ENCODE results near the gene PCED1B. TPM values are rescaled to one million over a fixed set of nuclear protein-coding genes. Genes with fewer than 3 reads are reported as not detected.

PCED1B gene
- total RNA-seq, 1 experiment from 2014 or later = 0.86 TPM

DNA sequence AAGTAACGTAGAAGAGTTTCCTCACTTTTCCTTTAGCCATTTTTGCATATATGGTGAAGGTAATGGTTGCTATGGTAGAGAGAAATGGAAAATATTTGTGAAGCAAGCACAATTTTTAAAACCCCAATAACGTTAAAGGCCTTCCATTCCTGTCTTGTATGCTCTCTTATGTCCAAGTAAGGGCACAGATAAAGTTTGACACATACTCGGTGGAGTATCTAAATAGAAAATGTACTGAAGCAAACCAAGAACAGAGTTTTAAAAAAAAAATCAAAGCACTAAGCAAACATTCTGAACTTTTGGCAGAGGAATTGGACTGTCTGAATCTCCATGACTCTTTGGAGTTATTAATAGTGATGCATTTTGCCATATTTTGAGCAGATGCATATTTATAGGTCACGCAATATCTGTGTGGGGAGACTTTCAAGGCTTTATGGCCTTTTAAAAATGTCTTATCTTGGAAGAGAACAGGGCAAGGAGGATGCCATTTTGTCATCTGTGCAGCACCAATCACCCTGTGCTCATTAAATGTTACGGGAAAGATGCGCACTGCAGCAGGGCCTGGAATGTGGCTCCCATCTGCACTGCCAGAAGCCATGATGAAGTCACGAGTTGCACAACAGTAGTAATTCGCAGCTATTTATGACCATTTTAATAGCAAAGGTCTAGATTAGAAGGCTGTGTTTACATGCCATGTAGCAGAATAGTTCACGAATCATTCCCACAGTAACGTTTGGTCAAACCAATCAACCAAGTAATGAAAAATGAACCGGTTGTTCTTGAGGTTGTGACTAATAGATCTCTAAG is 23.6 kb downstream of the PCED1B start (continued):
- TF ChIP-seq TCF7L2 (IDR thresholded peaks at IDR 0.05; ENCODE audit: borderline replicate concordance, extremely low read depth, insufficient read depth, insufficient read length) (no peak), SP1 (IDR thresholded peaks at IDR 0.05; ENCODE audit: low read depth) (no peak), EZH2 (IDR thresholded peaks at IDR 0.05) (no peak), ZNF274 (IDR thresholded peaks at IDR 0.05; ENCODE audit: low read depth, low read length) (no peak)

GRCh38 chr12:47105914-47106674 is 26.7 kb downstream of the PCED1B start:
- Histone ChIP-seq H3K9me3 (ENCODE audit: control insufficient read depth in 1 of 2, insufficient read depth in 1 of 2, low read depth in 1 of 2, low read length in 2 of 2) (no peaks in the 10 kb centered on the region), H3K9me2 (ENCODE audit: insufficient read depth) (no peaks in the 10 kb centered on the region), H3K79me2 (ENCODE audit: insufficient read depth, low read length) (no peaks in the 10 kb centered on the region), H3K4me3 (replicated peaks in 1 of 2; ENCODE audit: low read depth in 1 of 2, low read length in 2 of 2) (no peak overlapping the region), H2AFZ (ENCODE audit: low read depth, low read length, poor library complexity, severe bottlenecking) (no peak overlapping the region), H4K20me1 (ENCODE audit: insufficient read depth) (no peaks in the 10 kb centered on the region), H3K9ac (ENCODE audit: low read length) (no peak overlapping the region), H3K4me2 (ENCODE audit: low read length) (no peak overlapping the region), H3K27me3 (ENCODE audit: insufficient read depth, low read length) (no peaks in the 10 kb centered on the region), H3K4me1 (ENCODE audit: control insufficient read depth in 1 of 2, insufficient read depth in 2 of 2, low read length in 2 of 2) (no peaks in the 10 kb centered on the region), H3K27ac (ENCODE audit: low read depth, low read length) (no peak overlapping the region), H3K36me3 (ENCODE audit: control insufficient read depth in 1 of 2, insufficient read depth in 2 of 2, low read length in 2 of 2) (no peaks in the 10 kb centered on the region)
- DNase-seq (ENCODE audit: low read depth, low spot score) (no peak), ATAC-seq (no peak)
- ChIA-PET POLR2A (no interaction called here), RAD21 (ENCODE audit: low non-redundant PET in 1 of 2, low total read pairs in 2 of 2, uncharacterized antibody in 2 of 2, unreplicated experiment in 2 of 2) (no interaction called here), CTCF (no interaction called here)
- no peak for TF ChIP-seq SP1 (IDR thresholded peaks at IDR 0.05; ENCODE audit: low read depth)
- TF ChIP-seq, protein P1, sequence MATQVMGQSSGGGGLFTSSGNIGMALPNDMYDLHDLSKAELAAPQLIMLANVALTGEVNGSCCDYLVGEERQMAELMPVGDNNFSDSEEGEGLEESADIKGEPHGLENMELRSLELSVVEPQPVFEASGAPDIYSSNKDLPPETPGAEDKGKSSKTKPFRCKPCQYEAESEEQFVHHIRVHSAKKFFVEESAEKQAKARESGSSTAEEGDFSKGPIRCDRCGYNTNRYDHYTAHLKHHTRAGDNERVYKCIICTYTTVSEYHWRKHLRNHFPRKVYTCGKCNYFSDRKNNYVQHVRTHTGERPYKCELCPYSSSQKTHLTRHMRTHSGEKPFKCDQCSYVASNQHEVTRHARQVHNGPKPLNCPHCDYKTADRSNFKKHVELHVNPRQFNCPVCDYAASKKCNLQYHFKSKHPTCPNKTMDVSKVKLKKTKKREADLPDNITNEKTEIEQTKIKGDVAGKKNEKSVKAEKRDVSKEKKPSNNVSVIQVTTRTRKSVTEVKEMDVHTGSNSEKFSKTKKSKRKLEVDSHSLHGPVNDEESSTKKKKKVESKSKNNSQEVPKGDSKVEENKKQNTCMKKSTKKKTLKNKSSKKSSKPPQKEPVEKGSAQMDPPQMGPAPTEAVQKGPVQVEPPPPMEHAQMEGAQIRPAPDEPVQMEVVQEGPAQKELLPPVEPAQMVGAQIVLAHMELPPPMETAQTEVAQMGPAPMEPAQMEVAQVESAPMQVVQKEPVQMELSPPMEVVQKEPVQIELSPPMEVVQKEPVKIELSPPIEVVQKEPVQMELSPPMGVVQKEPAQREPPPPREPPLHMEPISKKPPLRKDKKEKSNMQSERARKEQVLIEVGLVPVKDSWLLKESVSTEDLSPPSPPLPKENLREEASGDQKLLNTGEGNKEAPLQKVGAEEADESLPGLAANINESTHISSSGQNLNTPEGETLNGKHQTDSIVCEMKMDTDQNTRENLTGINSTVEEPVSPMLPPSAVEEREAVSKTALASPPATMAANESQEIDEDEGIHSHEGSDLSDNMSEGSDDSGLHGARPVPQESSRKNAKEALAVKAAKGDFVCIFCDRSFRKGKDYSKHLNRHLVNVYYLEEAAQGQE (IDR thresholded peaks at IDR 0.05; ENCODE audit: low read depth) = no peak
- TF ChIP-seq ATF3 (IDR thresholded peaks at IDR 0.05) = no peak
- no peak for TF ChIP-seq CEBPB (IDR thresholded peaks at IDR 0.05; ENCODE audit: low read depth)
- no peak for TF ChIP-seq POLR2AphosphoS5 (IDR thresholded peaks at IDR 0.05; ENCODE audit: low read depth, low read length)
- TF ChIP-seq FOSL1 (IDR thresholded peaks at IDR 0.05; ENCODE audit: low read depth) = no peak
- no peak for TF ChIP-seq EZH2phosphoT487 (IDR thresholded peaks at IDR 0.05; ENCODE audit: borderline replicate concordance)
- TF ChIP-seq TCF7L2 (IDR thresholded peaks at IDR 0.05; ENCODE audit: borderline replicate concordance, extremely low read depth, insufficient read depth, insufficient read length) = no peak
- TF ChIP-seq, protein P2, sequence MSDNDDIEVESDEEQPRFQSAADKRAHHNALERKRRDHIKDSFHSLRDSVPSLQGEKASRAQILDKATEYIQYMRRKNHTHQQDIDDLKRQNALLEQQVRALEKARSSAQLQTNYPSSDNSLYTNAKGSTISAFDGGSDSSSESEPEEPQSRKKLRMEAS (IDR thresholded peaks at IDR 0.05) = no peak
- TF ChIP-seq ZBTB33 (IDR thresholded peaks at IDR 0.05; ENCODE audit: extremely low read depth, insufficient replicate concordance, low read length) = no peak
- no TSS peak for BruUV-seq (replicated peaks)
- intact Hi-C loops (cut with micrococcal nuclease) = no loop called here

Measured in HCT116 (cell line).